HepG2 (cell line): ENCODE results near the gene EPN2. TPM values are rescaled to one million over a fixed set of nuclear protein-coding genes. Genes with fewer than 3 reads are reported as not detected.

ENCODE experiments used
- ATF7 ChIP-seq, 2 experiments: fragments of 450-650 bp in 1 of 2; sonication (generic) in 1 of 2; formaldehyde crosslinking in 1 of 2; IDR thresholded peaks; 2 replicates each; pipeline versions ENCODE4 v1.4.0 to v1.6.1; 2016 to 2020; ENCODE audit warnings: antibody characterized with exemption in 1 of 2, mild to moderate bottlenecking in 1 of 2, missing genetic modification reagents in 1 of 2
- HNF4G ChIP-seq, 2 experiments: sonication (generic) in 1 of 2; formaldehyde crosslinking in 1 of 2; IDR thresholded peaks; 2 replicates each; pipeline versions ENCODE4 v1.4.0 to v1.6.1; 2011 to 2020; ENCODE audit warnings: borderline replicate concordance in 2 of 2, low read depth in 2 of 2, mild to moderate bottlenecking in 2 of 2, low read length in 1 of 2, missing genetic modification reagents in 1 of 2, moderate library complexity in 1 of 2
- MZF1 ChIP-seq: sonication (generic); formaldehyde crosslinking; IDR thresholded peaks from 2 replicates; pipeline ENCODE4 v1.8.1; 2023; ENCODE audit warnings: mild to moderate bottlenecking, missing genetic modification reagents, borderline replicate concordance
- NR3C1 ChIP-seq: sonication (generic); formaldehyde crosslinking; IDR thresholded peaks from 2 replicates; pipeline ENCODE4 v1.4.0; 2020; ENCODE audit warnings: missing genetic modification reagents
- PRMT3 ChIP-seq: sonication (generic); formaldehyde crosslinking; IDR thresholded peaks from 2 replicates; pipeline ENCODE4 v1.8.1; 2022; ENCODE audit warnings: low read depth, mild to moderate bottlenecking, moderate library complexity, missing genetic modification reagents, borderline replicate concordance
- TAF1 ChIP-seq: sonication (generic); formaldehyde crosslinking; IDR thresholded peaks from 2 replicates; pipeline ENCODE4 v1.4.0; 2020; ENCODE audit warnings: missing genetic modification reagents
- ZNF430 ChIP-seq: sonication (generic); formaldehyde crosslinking; IDR thresholded peaks from 2 replicates; pipeline ENCODE4 v1.9.0; 2021; ENCODE audit warnings: mild to moderate bottlenecking, missing genetic modification reagents
- ZNF549 ChIP-seq: sonication (generic); formaldehyde crosslinking; IDR thresholded peaks from 2 replicates; pipeline ENCODE4 v1.5.0; 2020; ENCODE audit warnings: missing genetic modification reagents
- ZNF792 ChIP-seq: IDR thresholded peaks from 2 replicates; pipeline ENCODE4 v1.6.1; 2016
- ZSCAN29 ChIP-seq: sonication (generic); formaldehyde crosslinking; conservative IDR thresholded peaks from 2 replicates; pipeline ENCODE4 v1.4.0; 2020; ENCODE audit warnings: mild to moderate bottlenecking, missing genetic modification reagents
- polyA plus RNA-seq, 8 experiments: library from polyadenylated mRNA; depleted of rRNA in 3 of 8; stranded (reverse) in 7 of 8; unstranded in 1 of 8; fragments of >200 nt; fragmentation: Illumina TruSeq in 4 of 8; extraction: Trizol in 4 of 8; gene quantifications; 2 replicates each; pipeline versions ENCODE4 v1.2.1 to v1.2.3, GENCODE V29; 2011 to 2016; ENCODE audit warnings: low read depth in 4 of 8, missing spikeins in 1 of 8, mixed read lengths in 1 of 8; ENCODE audit not compliant: insufficient read depth in 1 of 8
- total RNA-seq, 5 experiments: library from RNA; depleted of rRNA; stranded (reverse); fragments of >200 nt; fragmentation: Illumina TruSeq; extraction: Trizol; gene quantifications; 2 replicates each; pipeline ENCODE4 v1.2.3, GENCODE V29; 2016; ENCODE audit warnings: low read depth in 1 of 5
- TF ChIP-seq, protein P1 (sequence below): sonication (generic); formaldehyde crosslinking; IDR thresholded peaks from 2 replicates; pipeline ENCODE4 v1.5.1; 2020; ENCODE audit warnings: mild to moderate bottlenecking, missing genetic modification reagents, moderate library complexity
- TF ChIP-seq, protein P2 (sequence below): sonication (generic); formaldehyde crosslinking; IDR thresholded peaks from 2 replicates; pipeline ENCODE4 v1.5.1; 2020; ENCODE audit warnings: missing genetic modification reagents, mild to moderate bottlenecking, borderline replicate concordance
- TF ChIP-seq, protein P3 (sequence below): sonication (generic); formaldehyde crosslinking; IDR thresholded peaks from 2 replicates; pipeline ENCODE4 v1.4.0; 2020; ENCODE audit warnings: missing genetic modification reagents

Gene EPN2
- total and polyA plus RNA-seq, 2 of the 13 experiments (the other 11 are each of a cell fraction or from before 2014, with no cell fraction given), result 7.8 to 19.2 TPM

DNA sequence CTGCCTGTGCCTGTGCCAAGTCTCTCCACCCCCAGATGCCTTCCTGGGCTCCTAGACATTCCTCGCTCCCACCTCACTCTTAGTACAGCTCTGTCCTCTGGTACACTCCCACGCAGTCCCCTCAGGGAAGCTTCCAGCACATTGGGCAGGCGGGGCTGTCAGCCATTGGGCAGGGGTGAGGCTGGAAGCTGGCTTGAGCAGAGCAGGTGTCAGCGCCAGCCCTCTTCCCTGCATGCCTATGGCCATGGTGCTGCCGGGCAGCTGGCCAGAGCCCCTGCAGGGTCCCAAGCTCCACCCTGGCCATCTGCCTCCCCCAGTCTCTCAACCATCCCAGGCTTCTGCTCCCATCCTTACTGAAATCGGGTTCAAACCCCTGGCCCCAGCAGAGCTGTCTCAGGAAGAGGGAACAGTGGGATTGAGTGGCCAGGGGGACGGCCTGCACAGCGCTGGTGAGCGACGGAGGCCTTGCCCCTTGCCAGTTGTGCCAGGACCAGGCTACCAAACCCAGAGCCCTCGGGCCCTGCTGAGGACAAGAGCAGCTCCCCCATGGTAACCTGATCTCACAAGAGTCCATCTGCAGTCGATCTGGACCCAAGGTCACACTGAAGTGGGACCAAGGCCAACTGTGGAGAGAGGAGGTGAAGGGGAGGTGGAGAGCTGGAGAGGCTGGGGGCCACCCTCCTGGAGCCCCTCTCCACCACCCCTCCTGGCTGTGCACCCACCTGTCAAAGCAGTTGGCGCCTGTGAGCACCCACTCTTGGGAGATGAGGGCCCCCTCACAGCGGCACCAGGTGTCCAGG, 127.7 kb downstream of the EPN2 start (continued):
- TF ChIP-seq, protein P1, sequence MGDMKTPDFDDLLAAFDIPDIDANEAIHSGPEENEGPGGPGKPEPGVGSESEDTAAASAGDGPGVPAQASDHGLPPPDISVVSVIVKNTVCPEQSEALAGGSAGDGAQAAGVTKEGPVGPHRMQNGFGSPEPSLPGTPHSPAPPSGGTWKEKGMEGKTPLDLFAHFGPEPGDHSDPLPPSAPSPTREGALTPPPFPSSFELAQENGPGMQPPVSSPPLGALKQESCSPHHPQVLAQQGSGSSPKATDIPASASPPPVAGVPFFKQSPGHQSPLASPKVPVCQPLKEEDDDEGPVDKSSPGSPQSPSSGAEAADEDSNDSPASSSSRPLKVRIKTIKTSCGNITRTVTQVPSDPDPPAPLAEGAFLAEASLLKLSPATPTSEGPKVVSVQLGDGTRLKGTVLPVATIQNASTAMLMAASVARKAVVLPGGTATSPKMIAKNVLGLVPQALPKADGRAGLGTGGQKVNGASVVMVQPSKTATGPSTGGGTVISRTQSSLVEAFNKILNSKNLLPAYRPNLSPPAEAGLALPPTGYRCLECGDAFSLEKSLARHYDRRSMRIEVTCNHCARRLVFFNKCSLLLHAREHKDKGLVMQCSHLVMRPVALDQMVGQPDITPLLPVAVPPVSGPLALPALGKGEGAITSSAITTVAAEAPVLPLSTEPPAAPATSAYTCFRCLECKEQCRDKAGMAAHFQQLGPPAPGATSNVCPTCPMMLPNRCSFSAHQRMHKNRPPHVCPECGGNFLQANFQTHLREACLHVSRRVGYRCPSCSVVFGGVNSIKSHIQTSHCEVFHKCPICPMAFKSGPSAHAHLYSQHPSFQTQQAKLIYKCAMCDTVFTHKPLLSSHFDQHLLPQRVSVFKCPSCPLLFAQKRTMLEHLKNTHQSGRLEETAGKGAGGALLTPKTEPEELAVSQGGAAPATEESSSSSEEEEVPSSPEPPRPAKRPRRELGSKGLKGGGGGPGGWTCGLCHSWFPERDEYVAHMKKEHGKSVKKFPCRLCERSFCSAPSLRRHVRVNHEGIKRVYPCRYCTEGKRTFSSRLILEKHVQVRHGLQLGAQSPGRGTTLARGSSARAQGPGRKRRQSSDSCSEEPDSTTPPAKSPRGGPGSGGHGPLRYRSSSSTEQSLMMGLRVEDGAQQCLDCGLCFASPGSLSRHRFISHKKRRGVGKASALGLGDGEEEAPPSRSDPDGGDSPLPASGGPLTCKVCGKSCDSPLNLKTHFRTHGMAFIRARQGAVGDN (CRISPR knock-in tag), result peak; percentile 81
- TF ChIP-seq ZNF549 (no peak), ZSCAN29 (CRISPR knock-in tag) (no peak), ATF7 (IDR thresholded peaks at IDR 0.05) (no peak), ATF7 (CRISPR knock-in tag; IDR thresholded peaks at IDR 0.05) (no peak), TAF1 (CRISPR knock-in tag) (0 out of 2 replicates have a peak, but pooled peaks have one; percentile 8), NR3C1 (no peak), PRMT3 (CRISPR knock-in tag) (no peak), ZNF430 (peak; percentile 51; the same call in 1 of the 2 replicates), HNF4G (IDR thresholded peaks at IDR 0.05; ENCODE audit: borderline replicate concordance, low read depth, low read length) (peak; percentile 38; the same call in 1 of the 2 replicates), HNF4G (CRISPR knock-in tag; IDR thresholded peaks at IDR 0.05; ENCODE audit: borderline replicate concordance, low read depth) (no peak), MZF1 (CRISPR knock-in tag) (no peak), ZNF792 (CRISPR knock-in tag) (no peak)
- TF ChIP-seq, protein P2, sequence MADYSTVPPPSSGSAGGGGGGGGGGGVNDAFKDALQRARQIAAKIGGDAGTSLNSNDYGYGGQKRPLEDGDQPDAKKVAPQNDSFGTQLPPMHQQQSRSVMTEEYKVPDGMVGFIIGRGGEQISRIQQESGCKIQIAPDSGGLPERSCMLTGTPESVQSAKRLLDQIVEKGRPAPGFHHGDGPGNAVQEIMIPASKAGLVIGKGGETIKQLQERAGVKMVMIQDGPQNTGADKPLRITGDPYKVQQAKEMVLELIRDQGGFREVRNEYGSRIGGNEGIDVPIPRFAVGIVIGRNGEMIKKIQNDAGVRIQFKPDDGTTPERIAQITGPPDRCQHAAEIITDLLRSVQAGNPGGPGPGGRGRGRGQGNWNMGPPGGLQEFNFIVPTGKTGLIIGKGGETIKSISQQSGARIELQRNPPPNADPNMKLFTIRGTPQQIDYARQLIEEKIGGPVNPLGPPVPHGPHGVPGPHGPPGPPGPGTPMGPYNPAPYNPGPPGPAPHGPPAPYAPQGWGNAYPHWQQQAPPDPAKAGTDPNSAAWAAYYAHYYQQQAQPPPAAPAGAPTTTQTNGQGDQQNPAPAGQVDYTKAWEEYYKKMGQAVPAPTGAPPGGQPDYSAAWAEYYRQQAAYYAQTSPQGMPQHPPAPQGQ (CRISPR knock-in tag), result no peak
- TF ChIP-seq, protein P3, sequence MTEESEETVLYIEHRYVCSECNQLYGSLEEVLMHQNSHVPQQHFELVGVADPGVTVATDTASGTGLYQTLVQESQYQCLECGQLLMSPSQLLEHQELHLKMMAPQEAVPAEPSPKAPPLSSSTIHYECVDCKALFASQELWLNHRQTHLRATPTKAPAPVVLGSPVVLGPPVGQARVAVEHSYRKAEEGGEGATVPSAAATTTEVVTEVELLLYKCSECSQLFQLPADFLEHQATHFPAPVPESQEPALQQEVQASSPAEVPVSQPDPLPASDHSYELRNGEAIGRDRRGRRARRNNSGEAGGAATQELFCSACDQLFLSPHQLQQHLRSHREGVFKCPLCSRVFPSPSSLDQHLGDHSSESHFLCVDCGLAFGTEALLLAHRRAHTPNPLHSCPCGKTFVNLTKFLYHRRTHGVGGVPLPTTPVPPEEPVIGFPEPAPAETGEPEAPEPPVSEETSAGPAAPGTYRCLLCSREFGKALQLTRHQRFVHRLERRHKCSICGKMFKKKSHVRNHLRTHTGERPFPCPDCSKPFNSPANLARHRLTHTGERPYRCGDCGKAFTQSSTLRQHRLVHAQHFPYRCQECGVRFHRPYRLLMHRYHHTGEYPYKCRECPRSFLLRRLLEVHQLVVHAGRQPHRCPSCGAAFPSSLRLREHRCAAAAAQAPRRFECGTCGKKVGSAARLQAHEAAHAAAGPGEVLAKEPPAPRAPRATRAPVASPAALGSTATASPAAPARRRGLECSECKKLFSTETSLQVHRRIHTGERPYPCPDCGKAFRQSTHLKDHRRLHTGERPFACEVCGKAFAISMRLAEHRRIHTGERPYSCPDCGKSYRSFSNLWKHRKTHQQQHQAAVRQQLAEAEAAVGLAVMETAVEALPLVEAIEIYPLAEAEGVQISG (CRISPR knock-in tag), result peak; percentile 53; the same call in 1 of the 2 replicates
- TF ChIP-seq, all 625 proteins: peak for 64
